NCI-H1436 treated with DMSO at 0.1 percent for 48 hours (cell line): Measurements from ENCODE around the gene CEP85L.
A peak's percentile ranks its signal among the peaks of the same experiment; 100 is the strongest.

ENCODE experiments used
- DNase-seq: peaks from one replicate; lab custom pipeline; 2025; lab: John Stamatoyannopoulos, UW

CEP85L gene

GRCh38 chr6:118651282-118652050 is at the start of gene CEP85L:
CEP85L (minus strand) TSS chr6:118651591; CDS start chr6:118651269, 322 bp downstream.
- DNase-seq = peak; percentile 75

- DNase-seq = no peak
Observed at GRCh38 chr6:118700531-118700930, 49.1 kb upstream of the CEP85L start.

- DNase-seq = no peak
Observed at GRCh38 chr6:118697554-118697953, 46.2 kb upstream of the CEP85L start.

GRCh38 chr6:118696271-118696670 is 44.9 kb upstream of the CEP85L start:
- DNase-seq = no peak

- DNase-seq = no peak
Observed at GRCh38 chr6:118693562-118693961, 42.2 kb upstream of the CEP85L start.

GRCh38 chr6:118685823-118686449 is 34.5 kb upstream of the CEP85L start:
- DNase-seq = no peak

- no peak for DNase-seq
Observed at GRCh38 chr6:118683881-118684872, 32.8 kb upstream of the CEP85L start.

- DNase-seq = no peak
Observed at GRCh38 chr6:118680452-118681095, 29.2 kb upstream of the CEP85L start.

GRCh38 chr6:118679327-118679901 is 28.0 kb upstream of the CEP85L start:
- DNase-seq = no peak

GRCh38 chr6:118678866-118679265 is 27.5 kb upstream of the CEP85L start:
- no peak for DNase-seq

- no peak for DNase-seq
Observed at GRCh38 chr6:118677193-118677592, 25.8 kb upstream of the CEP85L start.

- no peak for DNase-seq
Observed at GRCh38 chr6:118675225-118675624, 23.8 kb upstream of the CEP85L start.

- no peak for DNase-seq
Observed at GRCh38 chr6:118674772-118675171, 23.4 kb upstream of the CEP85L start.

- no peak for DNase-seq
Observed at GRCh38 chr6:118672678-118673077, 21.3 kb upstream of the CEP85L start.

GRCh38 chr6:118669561-118669960 is 18.2 kb upstream of the CEP85L start:
- DNase-seq = no peak

- DNase-seq = no peak
Observed at GRCh38 chr6:118668761-118669385, 17.5 kb upstream of the CEP85L start.

GRCh38 chr6:118667988-118668387 is 16.6 kb upstream of the CEP85L start:
- DNase-seq = no peak

- DNase-seq = no peak
Observed at GRCh38 chr6:118665011-118665410, 13.6 kb upstream of the CEP85L start.

- no peak for DNase-seq
Observed at GRCh38 chr6:118663993-118664985, 12.9 kb upstream of the CEP85L start.

- DNase-seq = no peak
Observed at GRCh38 chr6:118661831-118662230, 10.4 kb upstream of the CEP85L start.
